OCI-LY1 (cell line): Measurements from ENCODE around the gene TMEM252.

Experiments
- EZH2 ChIP-seq: fragments of 200-600 bp; sonication (generic), shearing (Covaris generic); IDR thresholded peaks from 2 replicates; pipeline ENCODE4 v1.8.0; 2017; ENCODE audit warnings: borderline replicate concordance, mixed run types, mild to moderate bottlenecking, antibody characterized with exemption, low read length, moderate library complexity, mixed read lengths
- TF ChIP-seq, protein P1 (sequence below): fragments of 200-600 bp; sonication (generic), shearing (Covaris generic); IDR thresholded peaks from 2 replicates; pipeline ENCODE4 v1.5.1; 2017; ENCODE audit warnings: mild to moderate bottlenecking, antibody characterized with exemption, low read length, moderate library complexity, mixed read lengths

DNA sequence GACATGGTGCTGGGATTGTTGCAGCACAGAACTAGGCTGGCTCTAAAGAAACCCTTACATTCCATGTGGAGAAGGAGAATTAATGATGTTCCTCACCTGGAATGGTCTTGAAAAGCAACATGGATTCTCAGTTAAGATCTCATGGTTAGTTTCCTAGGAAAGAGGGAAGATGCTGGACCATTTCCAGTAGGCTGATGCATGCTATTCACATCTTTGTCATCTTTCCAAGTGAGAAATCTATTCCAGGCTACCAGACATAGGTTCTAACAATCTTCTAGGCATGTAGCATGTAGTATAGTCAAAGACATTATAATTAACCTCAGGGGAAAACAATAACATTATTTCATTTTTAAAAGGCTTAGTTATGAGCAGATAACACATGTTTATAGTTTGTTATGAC, 44.3 kb downstream of the TMEM252 start:
- TF ChIP-seq, protein P1, sequence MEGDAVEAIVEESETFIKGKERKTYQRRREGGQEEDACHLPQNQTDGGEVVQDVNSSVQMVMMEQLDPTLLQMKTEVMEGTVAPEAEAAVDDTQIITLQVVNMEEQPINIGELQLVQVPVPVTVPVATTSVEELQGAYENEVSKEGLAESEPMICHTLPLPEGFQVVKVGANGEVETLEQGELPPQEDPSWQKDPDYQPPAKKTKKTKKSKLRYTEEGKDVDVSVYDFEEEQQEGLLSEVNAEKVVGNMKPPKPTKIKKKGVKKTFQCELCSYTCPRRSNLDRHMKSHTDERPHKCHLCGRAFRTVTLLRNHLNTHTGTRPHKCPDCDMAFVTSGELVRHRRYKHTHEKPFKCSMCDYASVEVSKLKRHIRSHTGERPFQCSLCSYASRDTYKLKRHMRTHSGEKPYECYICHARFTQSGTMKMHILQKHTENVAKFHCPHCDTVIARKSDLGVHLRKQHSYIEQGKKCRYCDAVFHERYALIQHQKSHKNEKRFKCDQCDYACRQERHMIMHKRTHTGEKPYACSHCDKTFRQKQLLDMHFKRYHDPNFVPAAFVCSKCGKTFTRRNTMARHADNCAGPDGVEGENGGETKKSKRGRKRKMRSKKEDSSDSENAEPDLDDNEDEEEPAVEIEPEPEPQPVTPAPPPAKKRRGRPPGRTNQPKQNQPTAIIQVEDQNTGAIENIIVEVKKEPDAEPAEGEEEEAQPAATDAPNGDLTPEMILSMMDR = no peak
- no peak for TF ChIP-seq EZH2
